ENCODE measurements around the gene RSPH1. TPM values are rescaled to one million over a fixed set of nuclear protein-coding genes. Genes with fewer than 3 reads are reported as not detected.

Gene RSPH1
- total and polyA plus RNA-seq, 2 of the 8 experiments (the other 6 are each of a cell fraction or from before 2014, with no cell fraction given): 0.24 TPM; not detected in 1

DNA sequence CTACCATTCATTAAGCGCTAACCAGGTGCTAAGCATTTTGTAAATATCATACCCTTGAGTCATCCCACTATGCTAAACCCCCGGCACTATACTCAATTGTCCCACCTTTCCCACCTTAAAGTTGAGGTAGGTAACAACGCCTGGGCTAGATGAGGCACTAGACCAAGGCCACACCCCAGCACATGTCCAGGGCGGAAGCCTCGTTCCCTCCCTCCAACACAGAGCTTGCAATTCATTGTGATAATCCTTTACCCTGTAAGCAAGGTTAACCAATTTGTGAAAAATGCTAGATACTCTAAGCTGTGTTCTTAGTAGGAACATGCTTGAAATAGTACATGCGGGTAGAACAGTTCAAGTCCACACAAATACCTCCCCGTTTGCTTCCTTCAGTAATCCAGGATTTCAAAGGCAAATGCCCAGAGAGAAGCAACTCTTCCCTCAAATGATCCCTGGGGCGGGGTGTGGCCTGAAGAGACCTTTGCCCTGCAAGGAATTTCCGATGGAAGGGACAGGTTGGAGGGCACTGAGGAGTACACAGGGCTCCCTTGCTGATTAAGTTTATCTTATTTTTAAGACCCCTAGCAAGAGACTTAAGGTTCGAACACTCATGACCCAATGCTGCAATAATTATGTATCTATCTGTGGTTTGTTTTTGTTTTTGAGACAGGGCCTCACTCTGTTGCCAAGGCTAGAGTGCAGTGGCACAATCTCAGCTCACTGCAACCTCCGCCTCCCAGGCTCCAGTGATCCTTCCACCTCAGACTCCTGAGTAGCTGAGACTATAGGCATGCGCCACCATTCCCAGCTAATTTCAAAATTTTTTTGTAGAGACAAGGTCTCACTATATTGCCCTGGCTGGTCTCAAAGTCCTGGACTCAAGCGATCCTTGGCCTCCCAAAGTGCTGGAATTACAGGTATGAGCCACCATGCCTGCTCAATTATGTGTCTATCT is 2.6 kb downstream of the RSPH1 start (continued):
- TF ChIP-seq BACH1 (IDR thresholded peaks at IDR 0.05; ENCODE audit: low read length) (no peak), SP2 (IDR thresholded peaks at IDR 0.05; ENCODE audit: low read length) (no peak), SIX5 (IDR thresholded peaks at IDR 0.05; ENCODE audit: low read depth, low read length) (no peak), RBBP5 (IDR thresholded peaks at IDR 0.05; ENCODE audit: borderline replicate concordance, low read depth, low read length) (no peak), ZNF274 (IDR thresholded peaks at IDR 0.05; ENCODE audit: borderline replicate concordance, extremely low read depth, low read length) (no peak), POLR2A (IDR thresholded peaks at IDR 0.05; ENCODE audit: control extremely low read depth in 1 of 2, low read depth in 2 of 2, low read length in 2 of 2) (no peak)

Measured in H1 (cell line).